Measurements from ENCODE around the gene NEUROD2.

GRCh38 chr17:39632153-39632941 lies 24.6 kb upstream of the NEUROD2 start:
- no peak for TF ChIP-seq EZH2 (IDR thresholded peaks at IDR 0.05; ENCODE audit: borderline replicate concordance, insufficient read depth, low read length, poor library complexity, severe bottlenecking)
- no peak for TF ChIP-seq RAD21 (conservative IDR thresholded peaks at IDR 0.05)
- no peak for TF ChIP-seq CTCF (IDR thresholded peaks at IDR 0.05; ENCODE audit: poor library complexity, severe bottlenecking)
- no peak for TF ChIP-seq POLR2AphosphoS5 (IDR thresholded peaks at IDR 0.05)
- TF ChIP-seq EP300 (conservative IDR thresholded peaks at IDR 0.05; ENCODE audit: poor library complexity, severe bottlenecking) = no peak
- TF ChIP-seq MXI1 (conservative IDR thresholded peaks at IDR 0.05; ENCODE audit: poor library complexity, severe bottlenecking) = no peak
- no peak for TF ChIP-seq SMC3 (conservative IDR thresholded peaks at IDR 0.05; ENCODE audit: poor library complexity)
- TF ChIP-seq REST (IDR thresholded peaks at IDR 0.05; ENCODE audit: borderline replicate concordance) = no peak

Measured in neural cell (in vitro differentiated cells).